GM19043 (cell line): ENCODE data around the gene MITF.
"Not testable (repeated sequence)": the region's sequence is repeated elsewhere in the genome, so short reads cannot be mapped to it uniquely, and the experiment has no call there.

Experiments
- ATAC-seq: cut with Tn5 transposase; IDR thresholded peaks from one replicate; pipeline ENCODE4 v1.9.1; 2021; ENCODE audit warnings: low read depth; ENCODE audit not compliant: unreplicated experiment

The MITF gene

DNA sequence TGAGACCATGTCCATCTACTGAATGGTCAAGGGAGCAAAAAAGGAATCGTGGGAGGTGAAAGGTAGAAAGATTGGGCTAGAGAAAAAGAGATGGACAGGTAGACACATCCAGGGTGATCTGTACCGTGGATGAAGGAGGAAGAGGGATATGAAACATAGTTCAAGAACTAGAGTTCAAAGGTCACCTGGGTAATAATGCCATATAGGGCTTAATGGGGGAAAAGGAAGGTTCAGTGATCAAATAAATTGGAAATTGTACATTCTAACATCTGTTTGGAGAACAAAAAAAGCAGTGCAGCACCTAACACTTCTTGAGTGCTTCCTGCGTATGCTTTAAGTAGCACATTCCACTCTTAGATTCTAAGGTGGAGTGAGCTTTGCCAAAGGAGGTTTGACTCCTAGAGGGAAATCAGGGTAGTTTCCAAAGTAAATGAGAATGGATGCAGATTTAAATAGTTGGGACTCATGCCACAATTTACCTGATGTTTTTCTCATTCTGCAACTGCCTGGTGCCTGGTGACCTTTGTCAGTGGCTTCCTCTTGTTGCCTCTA, 46.6 kb downstream of the MITF start:
- no peak for ATAC-seq

DNA sequence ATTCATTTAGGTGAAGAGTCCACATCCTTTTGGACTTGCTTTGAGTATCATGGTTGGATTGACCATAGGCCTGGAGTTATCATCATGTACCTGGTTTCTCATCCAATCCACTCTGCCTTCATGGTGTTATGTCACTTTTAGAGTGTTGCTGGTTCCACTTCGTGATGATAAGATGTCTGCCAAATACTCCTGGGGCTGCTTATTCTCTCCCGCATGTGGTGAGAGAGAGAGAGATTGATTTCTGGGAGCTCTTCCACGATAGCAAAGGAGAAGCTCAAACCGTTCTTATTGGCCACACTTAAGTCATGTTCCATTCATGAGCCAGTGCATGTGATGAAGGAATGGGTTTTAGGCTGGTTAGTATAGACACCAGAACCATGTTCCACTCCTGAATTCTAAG, 47.6 kb downstream of the MITF start:
- ATAC-seq, result no peak

DNA sequence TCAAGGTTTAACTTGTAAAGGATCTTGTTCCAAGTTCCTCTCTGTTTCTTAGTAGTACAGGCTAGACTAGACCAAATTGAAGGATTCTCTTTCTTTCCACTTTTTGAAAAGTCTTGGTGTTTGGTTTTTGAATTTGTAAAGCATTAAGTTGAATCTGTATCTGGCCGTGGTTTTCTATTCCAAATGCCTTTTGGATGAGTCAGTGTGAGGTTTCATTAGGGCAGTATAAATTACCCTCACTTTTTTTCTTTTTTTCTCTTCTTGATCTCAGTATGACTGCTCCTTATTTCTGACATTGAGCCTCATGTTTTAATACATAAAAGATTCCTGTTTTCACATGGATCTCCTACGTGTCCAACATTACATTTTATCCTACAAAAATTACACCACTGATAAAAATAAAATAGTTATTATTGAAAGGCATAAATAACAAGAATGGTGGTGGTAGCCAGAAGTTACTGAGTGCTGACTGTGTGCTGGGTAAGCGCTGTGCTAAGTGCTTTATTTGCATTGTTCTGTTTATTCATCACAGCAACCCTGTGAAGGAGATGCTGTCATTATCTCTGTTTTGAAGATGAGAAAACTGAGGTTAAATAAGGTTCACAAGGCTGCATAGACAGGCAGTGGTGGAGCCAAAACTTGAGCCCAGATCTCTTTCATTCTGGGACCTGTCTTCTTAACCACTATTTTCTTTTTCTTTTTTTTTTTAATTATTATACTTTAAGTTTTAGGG, 48.3 kb downstream of the MITF start:
- no peak for ATAC-seq

DNA sequence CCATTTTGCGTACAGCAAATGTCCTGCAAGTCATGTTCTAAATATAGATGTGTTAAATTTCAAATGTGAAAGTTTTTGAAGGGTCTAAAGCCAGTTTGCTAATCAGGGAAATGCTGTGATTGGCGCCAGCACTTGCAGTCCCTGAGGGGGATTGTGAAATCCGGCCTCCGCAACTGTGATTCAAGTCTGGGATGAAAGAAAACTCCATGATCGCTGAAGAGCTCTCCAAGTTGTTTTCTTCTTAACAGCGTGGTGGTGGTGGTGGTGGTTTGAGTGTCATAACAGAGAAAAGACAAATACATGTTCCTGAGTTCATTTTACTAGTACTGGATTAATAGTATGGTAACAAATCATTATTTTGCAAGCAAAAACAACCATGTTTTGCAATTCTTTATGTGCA, 51.8 kb downstream of the MITF start:
- ATAC-seq, result no peak

DNA sequence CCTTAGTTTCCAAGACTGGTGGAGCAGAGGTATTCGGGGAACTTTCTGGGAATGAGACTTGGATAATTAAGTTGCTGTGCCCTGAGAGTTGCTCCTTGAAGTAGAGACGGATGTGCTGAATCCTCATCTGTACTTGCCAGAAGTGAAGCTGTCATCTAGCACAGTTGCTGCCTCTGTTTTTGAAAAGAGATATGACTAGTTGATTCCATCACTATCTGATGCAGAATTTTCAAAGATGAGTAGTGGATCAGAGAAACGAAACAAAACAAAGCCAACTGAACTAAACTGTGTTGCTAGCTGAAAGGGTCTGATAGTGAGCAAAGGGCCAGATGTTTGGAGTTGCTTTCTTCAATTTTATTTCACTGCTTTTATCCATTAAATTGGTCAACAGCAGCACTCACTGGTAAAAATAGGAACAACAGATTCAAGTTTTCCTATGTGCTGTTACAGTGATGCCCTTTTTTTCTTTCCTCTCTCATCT, 52.7 kb downstream of the MITF start:
- no peak for ATAC-seq

DNA sequence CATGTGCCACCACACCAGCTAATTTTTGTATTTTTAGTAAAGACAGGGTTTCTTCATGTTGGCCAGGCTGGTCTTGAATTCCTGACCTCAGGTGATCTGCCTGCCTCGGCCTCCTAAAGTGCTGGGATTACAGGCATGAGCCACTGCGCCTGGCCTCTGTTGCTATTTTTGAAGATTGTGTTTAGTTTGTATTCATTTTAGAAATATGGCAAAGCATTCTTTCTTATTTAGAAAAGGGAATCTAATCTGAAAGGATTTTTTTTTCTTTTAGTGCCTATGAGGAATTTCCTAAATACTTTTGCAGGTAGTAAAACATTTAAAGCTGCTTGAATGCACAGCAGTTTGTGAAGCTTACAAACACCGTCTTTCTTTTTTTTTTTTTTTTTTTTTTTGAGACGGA, 56.9 kb downstream of the MITF start:
- not testable (repeated sequence) for ATAC-seq

DNA sequence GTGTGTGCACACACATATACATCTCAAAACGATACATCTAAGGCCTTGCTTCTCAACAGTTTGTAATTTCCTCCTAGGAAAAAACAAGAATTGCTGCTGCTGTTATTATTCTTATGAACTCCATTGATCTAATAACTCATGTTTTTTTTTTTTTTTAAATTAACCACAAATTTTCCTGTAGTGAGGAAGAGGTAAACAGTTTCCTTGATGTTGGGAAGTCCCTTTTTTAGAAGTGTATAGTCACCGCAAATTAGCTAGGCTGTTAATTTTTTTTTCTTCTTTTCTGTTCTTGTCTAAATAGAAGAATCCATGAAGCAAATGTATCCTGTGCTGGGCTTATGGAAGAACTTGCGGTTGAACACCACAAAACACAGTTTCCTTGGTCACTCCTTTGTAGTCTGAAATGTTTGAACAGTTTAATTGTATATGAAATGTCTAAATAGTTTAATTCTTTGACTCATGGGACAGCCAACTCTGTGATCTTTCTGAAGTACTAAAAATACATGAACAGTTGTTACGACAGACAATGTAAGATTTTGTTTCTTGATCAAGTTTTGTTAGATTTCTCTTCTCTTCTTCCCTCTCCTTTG, 64.5 kb downstream of the MITF start:
- no peak for ATAC-seq

DNA sequence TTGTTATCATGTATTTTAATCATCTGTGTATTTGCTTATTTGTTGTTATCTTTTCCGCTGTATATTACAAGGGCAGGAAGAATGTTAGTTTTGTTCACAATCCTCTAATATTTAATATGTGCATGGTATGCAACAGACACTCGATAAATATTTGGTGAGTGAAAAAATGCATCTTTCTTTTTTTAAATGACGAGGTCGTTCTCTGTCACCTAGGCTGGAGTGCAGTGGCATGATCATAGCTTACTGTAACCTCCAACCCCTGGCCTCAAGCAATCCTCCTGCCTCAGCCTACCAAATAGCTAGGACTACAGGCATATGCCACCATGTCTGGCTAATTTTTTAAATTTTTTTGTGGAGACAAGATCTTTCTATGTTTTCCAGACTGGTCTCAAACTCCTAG, 66.2 kb downstream of the MITF start:
- no peak for ATAC-seq

DNA sequence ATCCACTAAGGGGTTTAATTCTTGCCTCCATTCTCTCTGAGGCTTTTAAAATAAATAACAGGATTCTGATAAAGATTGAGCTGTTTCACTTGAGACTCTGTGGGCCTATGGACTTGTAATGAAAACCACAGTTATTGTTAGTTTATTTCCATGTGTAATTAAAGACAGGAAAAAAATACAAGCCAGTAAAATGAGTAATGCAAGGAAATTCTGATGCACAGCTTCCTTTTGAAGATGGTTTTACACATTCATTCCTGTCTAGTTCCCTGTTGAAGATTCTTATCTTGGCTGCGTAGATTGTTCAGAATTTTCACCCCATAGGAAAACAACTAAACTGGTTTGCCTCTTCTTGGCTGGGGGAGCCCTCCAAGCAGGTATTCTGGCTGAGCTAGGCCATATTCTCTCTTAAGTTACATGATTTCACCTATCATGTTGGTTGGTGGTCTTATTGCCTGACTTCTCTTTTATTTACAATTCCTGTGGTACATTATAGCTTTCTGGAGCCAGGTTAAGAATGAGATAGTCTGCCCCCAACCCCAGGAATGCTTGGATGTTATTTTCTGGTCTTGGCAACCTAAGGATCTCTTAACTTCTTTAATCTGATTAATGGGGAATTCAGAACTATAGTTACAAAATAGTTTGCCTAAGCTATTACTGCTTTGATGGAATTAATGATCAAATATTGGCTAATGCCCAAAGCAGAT, 67.6 kb downstream of the MITF start:
- ATAC-seq, result no peak

DNA sequence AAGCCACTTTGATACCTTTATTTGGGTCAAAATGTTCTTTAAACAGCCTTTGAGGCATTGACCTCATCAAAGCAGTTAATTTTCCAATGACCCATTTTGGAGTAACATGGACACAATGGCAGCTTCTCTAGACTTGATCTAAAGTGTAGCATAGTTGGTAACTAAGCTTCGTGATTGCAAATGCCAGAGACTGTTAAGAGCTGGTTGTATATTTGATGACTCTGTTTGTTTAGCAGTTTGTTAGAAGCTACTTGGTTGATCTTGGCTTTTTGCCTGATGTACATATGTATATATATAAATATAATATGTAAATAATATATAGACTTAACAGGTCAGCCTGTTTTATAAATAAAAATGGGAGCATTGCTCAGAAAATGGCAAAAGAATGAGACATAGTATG, 68.4 kb downstream of the MITF start:
- no peak for ATAC-seq

DNA sequence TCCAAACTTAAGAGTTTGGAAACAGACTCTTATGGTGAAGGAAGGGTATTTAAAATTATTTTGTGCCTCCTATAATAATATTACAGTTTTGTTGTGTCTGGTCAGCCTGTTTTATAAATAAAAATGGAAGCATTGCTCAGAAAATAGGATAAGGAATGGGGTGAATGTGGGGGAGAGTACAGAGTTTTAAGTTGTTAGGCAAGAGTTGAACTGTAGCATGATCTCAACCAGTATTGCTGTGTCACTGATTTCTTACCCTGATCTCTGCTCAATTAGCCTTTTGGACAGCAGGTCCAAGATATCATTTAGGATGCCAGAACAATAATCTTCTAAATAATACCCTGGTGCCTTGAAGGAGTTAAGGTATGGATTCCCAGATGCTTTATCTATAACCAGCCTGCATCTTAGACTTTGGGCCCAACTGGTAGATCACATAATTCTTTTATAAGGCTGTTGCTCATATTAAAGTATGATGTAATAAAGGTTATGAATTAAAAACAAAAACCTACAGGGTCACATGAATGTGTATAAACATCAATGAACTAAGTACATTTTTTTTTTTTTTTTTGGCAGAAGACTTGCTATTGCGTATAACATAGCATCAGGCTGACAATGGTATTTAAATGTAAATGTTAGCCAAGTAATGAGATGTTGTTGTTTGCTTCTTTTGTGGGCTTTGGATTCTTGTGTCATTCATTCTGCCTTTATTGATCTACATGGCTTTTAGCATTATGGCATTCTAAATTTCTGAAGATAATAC, 70.0 kb downstream of the MITF start:
- no peak for ATAC-seq

DNA sequence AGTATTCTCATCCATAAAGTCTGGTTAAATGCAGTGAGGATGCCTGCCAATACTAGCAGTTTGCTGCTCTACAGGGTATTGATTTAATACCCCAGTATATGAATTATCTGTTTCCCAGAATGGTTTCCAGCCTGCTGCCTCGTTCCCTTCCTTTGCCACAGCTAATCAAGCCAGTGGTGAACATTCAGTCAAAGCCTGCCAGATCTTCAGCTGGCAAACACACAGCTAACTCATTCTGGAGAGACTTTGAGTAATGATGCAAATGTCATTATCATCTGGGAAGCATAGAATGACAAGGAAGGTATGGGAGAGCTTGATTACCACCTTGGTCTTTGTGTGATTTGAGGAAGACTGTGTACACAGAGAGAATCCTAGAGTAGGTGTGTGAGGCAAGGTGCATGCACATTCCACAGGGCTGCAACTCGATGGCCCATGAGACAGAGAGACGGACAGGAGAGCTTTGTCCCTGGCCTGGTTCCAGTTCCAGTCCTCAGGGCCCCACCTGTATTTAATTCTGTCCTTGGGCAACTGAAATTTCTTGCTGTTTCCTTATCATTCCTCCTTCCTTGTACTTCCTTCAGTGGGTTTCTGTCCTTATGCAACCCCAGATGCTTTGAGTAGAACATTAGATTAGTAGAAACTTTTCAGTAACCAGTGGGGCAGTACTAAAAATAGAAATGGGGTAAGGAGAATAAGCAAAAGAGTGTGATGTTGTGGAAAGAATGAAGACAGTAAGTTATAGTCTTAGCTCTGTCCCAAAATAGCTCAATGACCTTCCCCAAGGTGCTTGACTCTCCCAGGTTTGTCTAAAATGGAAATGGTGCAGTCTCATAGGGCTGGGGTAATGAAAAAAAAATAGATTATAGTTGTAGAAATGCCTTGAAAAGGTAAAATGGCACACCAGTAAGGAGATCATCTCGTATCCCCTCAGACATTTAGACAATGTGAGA, 72.5 kb downstream of the MITF start:
- no peak for ATAC-seq

DNA sequence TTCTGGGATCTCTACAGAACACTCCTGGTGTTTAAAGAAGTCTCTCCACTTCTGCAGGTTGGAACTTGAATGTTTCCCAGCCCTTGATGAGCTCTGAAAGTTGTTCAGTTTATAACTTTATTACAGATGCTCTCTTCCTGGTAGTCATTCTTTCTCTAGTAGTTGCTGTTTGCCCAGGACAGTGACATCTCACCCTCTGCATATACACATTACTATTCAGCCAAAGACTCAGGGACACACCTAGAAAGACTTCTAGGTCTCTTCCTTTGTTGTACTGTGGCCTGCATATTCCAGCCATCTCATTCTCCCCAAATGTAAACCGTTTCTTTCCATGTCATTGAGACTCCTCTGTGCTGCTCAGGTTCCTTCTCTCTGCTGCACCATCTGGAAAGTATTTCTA, 76.7 kb downstream of the MITF start:
- ATAC-seq, result no peak

DNA sequence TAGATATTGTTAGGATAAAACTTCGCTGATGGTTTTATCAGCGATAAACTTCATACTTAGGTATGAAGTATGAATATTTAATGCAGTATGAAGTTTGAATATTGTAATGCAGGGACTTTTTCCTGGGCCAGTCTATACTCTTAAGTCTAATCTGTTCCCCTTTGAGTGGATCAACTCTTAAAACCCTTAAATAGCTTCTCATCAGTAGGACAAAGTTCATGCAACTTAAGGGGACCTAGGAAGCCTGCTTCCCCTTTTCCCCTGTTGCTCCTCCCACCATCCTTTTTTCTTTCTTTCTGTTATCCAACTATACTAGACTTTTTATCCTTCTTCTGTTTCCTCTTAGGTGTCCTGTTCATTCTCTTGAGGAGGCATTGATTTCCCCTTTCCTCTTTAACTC, 78.7 kb downstream of the MITF start:
- no peak for ATAC-seq

DNA sequence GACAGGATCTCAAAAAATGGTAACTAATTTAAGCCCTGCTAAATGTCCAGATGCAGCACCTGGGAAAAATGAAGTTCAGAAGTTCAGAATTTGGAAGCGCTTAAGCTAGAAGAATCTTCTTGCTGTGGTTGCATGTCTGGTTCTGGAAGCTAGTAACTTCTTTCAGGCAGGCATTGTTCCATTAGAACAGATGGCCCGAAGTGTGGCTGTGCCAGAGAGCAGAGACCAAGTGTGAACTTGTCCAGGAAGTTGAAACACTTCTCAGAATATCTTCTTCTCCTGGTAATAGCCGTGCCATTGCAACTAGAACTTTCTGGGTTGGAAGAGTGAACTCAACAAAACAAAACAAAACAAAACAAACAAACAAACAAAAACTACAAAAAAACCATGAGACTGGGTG, 80.0 kb downstream of the MITF start:
- ATAC-seq, result no peak

DNA sequence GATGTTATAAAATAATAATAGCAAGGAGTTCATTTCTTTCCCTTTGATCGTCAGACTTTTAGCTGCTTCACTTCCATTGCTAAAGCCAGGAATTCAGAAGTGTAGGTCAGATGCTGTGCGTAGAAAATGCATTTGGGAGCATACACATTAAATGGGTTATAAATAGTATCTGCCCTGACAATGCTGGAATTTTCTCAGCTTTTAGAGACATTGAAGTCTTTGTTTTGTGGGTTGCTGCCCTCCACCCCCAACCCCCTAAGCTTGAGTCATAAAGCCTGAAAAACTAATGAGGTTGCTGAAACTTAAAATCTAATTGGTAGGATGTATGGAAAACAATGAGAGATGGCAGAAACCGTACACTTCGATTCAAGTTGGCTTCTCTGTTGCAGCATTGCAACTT, 81.9 kb downstream of the MITF start:
- ATAC-seq, result no peak

DNA sequence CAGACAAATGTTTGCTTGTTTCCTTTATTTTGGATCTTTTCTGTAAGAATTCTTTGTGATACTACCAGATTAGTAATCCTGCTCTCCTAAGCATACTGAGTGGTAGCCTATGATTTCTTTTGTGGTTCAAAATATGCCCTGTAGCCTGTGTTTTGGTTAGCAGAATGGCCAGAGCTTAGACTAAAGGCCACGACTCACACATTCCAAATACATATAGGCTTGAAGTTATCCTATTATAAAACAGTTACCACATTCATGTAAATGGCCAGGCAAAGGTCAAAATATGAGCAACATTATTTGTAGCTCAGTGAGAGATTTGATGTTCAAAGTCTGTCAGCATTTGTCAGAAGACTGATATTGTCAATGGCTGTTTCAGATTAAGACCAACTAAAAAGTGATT, 84.5 kb downstream of the MITF start:
- ATAC-seq, result no peak

DNA sequence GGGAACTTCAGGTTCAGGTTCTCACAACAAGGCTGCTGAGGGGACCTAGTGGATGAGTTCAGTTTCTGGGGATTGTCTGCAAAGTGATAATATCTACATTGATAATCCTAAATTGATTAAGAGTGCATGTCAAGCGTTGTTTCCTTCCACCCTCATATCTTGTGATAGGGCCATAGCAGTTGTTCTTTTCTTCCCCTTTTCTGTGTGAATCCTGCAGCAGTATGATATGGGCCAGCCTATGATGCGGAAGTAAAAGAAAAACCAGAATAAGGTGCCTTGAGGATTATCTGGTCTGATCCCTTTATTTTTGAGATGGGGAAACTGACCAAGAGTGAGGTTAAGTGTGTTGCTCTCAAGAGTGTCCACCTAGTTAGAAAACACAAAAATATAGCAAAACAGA, 86.2 kb downstream of the MITF start:
- no peak for ATAC-seq

DNA sequence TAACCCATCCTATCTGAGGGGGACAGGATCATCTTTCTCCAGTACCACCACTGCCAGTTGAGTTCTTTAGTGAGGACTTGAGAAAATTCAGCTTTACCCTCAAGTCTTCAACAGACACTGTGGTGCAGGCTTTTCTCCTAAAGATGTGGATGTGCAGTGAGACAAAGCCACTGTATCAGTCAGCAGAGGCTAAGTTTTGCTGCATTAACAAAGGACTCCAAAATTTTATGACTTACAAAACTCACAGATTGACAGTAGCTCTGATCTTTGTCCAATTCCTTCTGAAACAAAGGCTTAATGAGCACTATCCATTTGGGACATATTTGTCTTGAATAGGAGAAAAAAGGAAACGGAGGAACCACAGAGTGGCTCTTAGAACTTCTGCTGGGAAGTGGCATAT, 87.9 kb downstream of the MITF start:
- ATAC-seq, result no peak

DNA sequence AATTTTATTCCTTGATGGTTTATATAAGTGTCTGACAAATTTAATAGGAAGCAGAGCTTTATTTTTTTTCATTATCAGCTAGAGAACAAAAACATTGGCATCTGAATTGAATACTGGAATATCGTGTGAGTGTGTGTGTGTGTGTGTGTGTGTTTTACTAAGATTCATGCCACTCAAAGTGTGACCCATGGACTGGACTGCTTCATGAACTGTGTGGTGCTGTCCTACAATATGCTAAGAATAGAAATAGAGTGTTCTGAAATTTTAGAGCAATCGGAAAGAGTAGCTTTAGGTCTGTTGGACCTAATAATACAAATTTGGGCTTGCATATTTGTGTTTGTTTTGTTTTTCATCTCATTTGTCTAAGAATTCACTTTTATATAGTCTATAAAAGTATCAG, 89.6 kb downstream of the MITF start:
- no peak for ATAC-seq
